Measurements from ENCODE around the gene HMGCL. TPM values are rescaled to one million over a fixed set of nuclear protein-coding genes. Genes with fewer than 3 reads are reported as not detected.

HMGCL gene
- total and polyA plus RNA-seq, 2 of the 13 experiments (the other 11 are each of a cell fraction or from before 2014, with no cell fraction given) = 21.3 to 41.4 TPM

DNA sequence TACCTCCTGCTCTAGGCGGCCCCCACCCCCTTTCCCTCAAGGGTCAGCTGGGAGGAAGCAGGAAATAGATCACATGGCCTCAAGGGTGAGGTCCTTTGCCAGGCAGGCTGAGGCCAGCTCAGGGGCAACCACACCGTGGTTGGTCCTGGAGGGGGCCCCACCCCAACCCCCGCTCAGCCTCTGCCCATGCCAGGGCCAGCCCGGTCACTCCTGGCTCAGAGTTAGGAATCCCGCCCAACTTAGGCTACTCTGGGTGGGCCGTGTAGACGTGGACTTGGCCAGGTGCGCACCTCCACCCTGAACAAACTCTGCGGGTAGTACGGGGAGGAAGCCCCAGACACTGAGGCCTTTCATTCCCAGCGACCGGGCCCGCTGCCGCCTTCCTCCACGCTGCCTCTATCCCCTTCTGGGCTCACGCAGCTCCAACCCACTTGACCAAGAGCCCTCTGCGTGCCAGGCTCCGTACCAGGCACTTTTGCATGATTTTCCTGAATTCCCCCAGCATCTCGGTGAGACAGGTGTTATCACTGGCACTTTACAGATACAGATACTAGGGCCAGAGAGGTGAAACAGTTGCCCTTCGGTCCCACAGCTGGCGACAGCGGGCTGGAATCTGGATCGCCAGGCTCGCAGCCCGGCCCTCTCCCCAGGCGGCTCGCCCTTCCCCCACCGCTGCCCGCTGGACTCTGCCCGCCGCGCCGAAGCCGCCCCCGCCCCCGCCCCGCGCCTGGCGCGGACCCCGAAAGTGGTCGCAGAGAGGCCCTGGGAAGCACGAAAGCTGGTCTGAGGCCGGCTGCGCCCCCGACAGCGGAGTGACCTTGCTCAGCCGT is 25.4 kb downstream of the HMGCL start:
- H2AFZ ChIP-seq (ENCODE audit: low read length) = no peak overlapping the region
- peak overlapping the region; percentile 94 for H3K4me2 ChIP-seq (ENCODE audit: low read depth, low read length)
- peak overlapping the region; percentile 95 for H3K27ac ChIP-seq (ENCODE audit: extremely low read length, insufficient read depth, low read length)
- peak; percentile 23 for FAIRE-seq
- DNase-seq (ENCODE audit: low spot score) = peak; percentile 61
- H3K9ac ChIP-seq (ENCODE audit: insufficient read depth, low read depth, low read length) = peak overlapping the region; percentile 93
- intact Hi-C loops (cut with micrococcal nuclease; ENCODE audit: unreplicated experiment) = loop anchor here (1.0 to 5.0 kb wide), 3 partner anchors 8 to 68 kb away; partner anchors contain the start of genes FUCA1 and LYPLA2
- peaks cover 57% of the 10 kb centered on the region for H3K4me1 ChIP-seq (ENCODE audit: insufficient read depth, low read length)
- H3K4me3 ChIP-seq (replicated peaks in 1 of 3; ENCODE audit: insufficient read depth in 1 of 3, low read depth in 2 of 3, low read length in 3 of 3) = peak overlapping the region; percentile 65 to 92 (median 90)
- H3K9me3 ChIP-seq (ENCODE audit: low read length) = no peaks in the 10 kb centered on the region
- peaks cover 9% of the 10 kb centered on the region; the same call in 1 of the 2 replicates for H4K20me1 ChIP-seq (ENCODE audit: insufficient read depth, low read length)
- 2% methylated on average over 11 of the region's 48 CpGs for WGBS (ENCODE audit: low lambda C conversion rate)
- H3K36me3 ChIP-seq (replicated peaks in 1 of 2; ENCODE audit: control insufficient read depth in 1 of 2, insufficient read depth in 2 of 2, low read length in 2 of 2) = peaks cover 6 to 31% of the 10 kb centered on the region in 2 experiments; a peak in 4 of 5 replicates
- peaks cover 9% of the 10 kb centered on the region for H3K79me2 ChIP-seq (ENCODE audit: insufficient read depth, low read length)
- no peaks in the 10 kb centered on the region; a peak in 1 of 5 replicates for H3K27me3 ChIP-seq (ENCODE audit: control insufficient read depth in 1 of 2, insufficient read depth in 2 of 2, low read length in 2 of 2)
- BruUV-seq (replicated peaks) = TSS peak; percentile 73
- in situ Hi-C loops (cut with HindIII; ENCODE audit: extremely low pct_ligation_motif_present, low pct_unique_long_range_greater_than_20kb) = no loop called here
- POLR2A ChIA-PET = interaction anchor here (0.7 to 10.9 kb wide), 13 partner anchors 9 to 222 kb away, joined by 3 to 154 read pairs (median 5); partner anchors contain the start of genes FUCA1, HMGCL, LYPLA2 and PITHD1
- ATAC-seq = peak; percentile 50
- CTCF ChIA-PET (ENCODE audit: low intra/inter-chr PET ratio, low total read pairs) = no interaction called here
- TF ChIP-seq, protein P1, sequence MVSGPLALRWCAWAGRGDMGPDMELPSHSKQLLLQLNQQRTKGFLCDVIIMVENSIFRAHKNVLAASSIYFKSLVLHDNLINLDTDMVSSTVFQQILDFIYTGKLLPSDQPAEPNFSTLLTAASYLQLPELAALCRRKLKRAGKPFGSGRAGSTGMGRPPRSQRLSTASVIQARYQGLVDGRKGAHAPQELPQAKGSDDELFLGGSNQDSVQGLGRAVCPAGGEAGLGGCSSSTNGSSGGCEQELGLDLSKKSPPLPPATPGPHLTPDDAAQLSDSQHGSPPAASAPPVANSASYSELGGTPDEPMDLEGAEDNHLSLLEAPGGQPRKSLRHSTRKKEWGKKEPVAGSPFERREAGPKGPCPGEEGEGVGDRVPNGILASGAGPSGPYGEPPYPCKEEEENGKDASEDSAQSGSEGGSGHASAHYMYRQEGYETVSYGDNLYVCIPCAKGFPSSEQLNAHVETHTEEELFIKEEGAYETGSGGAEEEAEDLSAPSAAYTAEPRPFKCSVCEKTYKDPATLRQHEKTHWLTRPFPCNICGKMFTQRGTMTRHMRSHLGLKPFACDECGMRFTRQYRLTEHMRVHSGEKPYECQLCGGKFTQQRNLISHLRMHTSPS (CRISPR knock-in tag; IDR thresholded peaks at IDR 0.05; ENCODE audit: low read depth) = peak; percentile 96
- TF ChIP-seq RAD51 (IDR thresholded peaks at IDR 0.05; ENCODE audit: borderline replicate concordance) (peak; percentile 37; the same call in 1 of the 2 replicates), ZKSCAN8 (CRISPR knock-in tag; IDR thresholded peaks at IDR 0.05; ENCODE audit: borderline replicate concordance) (no peak), MATR3 (CRISPR knock-in tag; IDR thresholded peaks at IDR 0.05) (no peak), IRF2 (CRISPR knock-in tag; IDR thresholded peaks at IDR 0.05) (no peak; the same call in 1 of the 2 replicates), MAFF (IDR thresholded peaks at IDR 0.05; ENCODE audit: low read depth, low read length) (no peak), DR1 (CRISPR knock-in tag; IDR thresholded peaks at IDR 0.05) (no peak), MZF1 (CRISPR knock-in tag; IDR thresholded peaks at IDR 0.05; ENCODE audit: borderline replicate concordance) (no peak), ZNF431 (CRISPR knock-in tag; IDR thresholded peaks at IDR 0.05; ENCODE audit: borderline replicate concordance, low read depth) (0 out of 2 replicates have a peak, but pooled peaks have one; percentile 16), NONO (IDR thresholded peaks at IDR 0.05) (no peak), NONO (CRISPR knock-in tag; conservative IDR thresholded peaks at IDR 0.05) (0 out of 2 replicates have a peak, but pooled peaks have one; percentile 7), MEIS2 (CRISPR knock-in tag; IDR thresholded peaks at IDR 0.05) (no peak), HNRNPUL1 (IDR thresholded peaks at IDR 0.05; ENCODE audit: low read depth, low read length) (no peak), CC2D1A (CRISPR knock-in tag; IDR thresholded peaks at IDR 0.05) (no peak), POLR2AphosphoS2 (IDR thresholded peaks at IDR 0.05; ENCODE audit: low read depth, low read length) (no peak)
- TF ChIP-seq, protein P2, sequence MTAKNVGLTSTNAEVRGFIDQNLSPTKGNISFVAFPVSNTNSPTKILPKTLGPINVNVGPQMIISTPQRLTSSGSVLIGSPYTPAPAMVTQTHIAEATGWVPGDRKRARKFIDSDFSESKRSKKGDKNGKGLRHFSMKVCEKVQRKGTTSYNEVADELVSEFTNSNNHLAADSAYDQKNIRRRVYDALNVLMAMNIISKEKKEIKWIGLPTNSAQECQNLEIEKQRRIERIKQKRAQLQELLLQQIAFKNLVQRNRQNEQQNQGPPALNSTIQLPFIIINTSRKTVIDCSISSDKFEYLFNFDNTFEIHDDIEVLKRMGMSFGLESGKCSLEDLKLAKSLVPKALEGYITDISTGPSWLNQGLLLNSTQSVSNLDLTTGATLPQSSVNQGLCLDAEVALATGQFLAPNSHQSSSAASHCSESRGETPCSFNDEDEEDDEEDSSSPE (CRISPR knock-in tag; IDR thresholded peaks at IDR 0.05) = no peak
- TF ChIP-seq, protein P3, sequence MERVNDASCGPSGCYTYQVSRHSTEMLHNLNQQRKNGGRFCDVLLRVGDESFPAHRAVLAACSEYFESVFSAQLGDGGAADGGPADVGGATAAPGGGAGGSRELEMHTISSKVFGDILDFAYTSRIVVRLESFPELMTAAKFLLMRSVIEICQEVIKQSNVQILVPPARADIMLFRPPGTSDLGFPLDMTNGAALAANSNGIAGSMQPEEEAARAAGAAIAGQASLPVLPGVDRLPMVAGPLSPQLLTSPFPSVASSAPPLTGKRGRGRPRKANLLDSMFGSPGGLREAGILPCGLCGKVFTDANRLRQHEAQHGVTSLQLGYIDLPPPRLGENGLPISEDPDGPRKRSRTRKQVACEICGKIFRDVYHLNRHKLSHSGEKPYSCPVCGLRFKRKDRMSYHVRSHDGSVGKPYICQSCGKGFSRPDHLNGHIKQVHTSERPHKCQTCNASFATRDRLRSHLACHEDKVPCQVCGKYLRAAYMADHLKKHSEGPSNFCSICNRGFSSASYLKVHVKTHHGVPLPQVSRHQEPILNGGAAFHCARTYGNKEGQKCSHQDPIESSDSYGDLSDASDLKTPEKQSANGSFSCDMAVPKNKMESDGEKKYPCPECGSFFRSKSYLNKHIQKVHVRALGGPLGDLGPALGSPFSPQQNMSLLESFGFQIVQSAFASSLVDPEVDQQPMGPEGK (CRISPR knock-in tag; IDR thresholded peaks at IDR 0.05) = peak; percentile 83
- TF ChIP-seq, protein P4, sequence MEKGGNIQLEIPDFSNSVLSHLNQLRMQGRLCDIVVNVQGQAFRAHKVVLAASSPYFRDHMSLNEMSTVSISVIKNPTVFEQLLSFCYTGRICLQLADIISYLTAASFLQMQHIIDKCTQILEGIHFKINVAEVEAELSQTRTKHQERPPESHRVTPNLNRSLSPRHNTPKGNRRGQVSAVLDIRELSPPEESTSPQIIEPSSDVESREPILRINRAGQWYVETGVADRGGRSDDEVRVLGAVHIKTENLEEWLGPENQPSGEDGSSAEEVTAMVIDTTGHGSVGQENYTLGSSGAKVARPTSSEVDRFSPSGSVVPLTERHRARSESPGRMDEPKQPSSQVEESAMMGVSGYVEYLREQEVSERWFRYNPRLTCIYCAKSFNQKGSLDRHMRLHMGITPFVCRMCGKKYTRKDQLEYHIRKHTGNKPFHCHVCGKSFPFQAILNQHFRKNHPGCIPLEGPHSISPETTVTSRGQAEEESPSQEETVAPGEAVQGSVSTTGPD (CRISPR knock-in tag; IDR thresholded peaks at IDR 0.05) = no peak
